Liver (tissue), 3 donors: ENCODE results near the gene SF1.

Source experiments
- MAX ChIP-seq: IDR thresholded peaks from 2 replicates; pipeline ENCODE4 v1.6.1; 2016; ENCODE audit warnings: antibody characterized with exemption
- RAD21 ChIP-seq, 2 donors: IDR thresholded peaks; 2 replicates each; pipeline ENCODE4 v1.6.1; 2016; ENCODE audit warnings: antibody characterized with exemption in 2 of 2, mild to moderate bottlenecking in 2 of 2
- REST ChIP-seq: IDR thresholded peaks from 2 replicates; pipeline ENCODE4 v1.6.1; 2016; ENCODE audit warnings: antibody characterized with exemption, mild to moderate bottlenecking
- RXRA ChIP-seq, 2 donors: IDR thresholded peaks; 2 replicates each; pipeline ENCODE4 v1.6.1; 2017 to 2018; ENCODE audit warnings: antibody characterized with exemption in 2 of 2, mild to moderate bottlenecking in 1 of 2
- YY1 ChIP-seq: IDR thresholded peaks from 2 replicates; pipeline ENCODE4 v1.6.1; 2016; ENCODE audit warnings: antibody characterized with exemption, mild to moderate bottlenecking
- TF ChIP-seq, protein P1 (sequence below): fragments of 150-350 bp; IDR thresholded peaks from 2 replicates; pipeline ENCODE4 v1.5.1; 2017; ENCODE audit warnings: improper control_type of control experiment, low read depth, low read length; ENCODE audit not compliant: missing input control
- TF ChIP-seq, protein P2 (sequence below): IDR thresholded peaks from 2 replicates; pipeline ENCODE4 v1.6.1; 2016; ENCODE audit warnings: antibody characterized with exemption
- donor health status: healthy.
- donor health status: healthy.

DNA sequence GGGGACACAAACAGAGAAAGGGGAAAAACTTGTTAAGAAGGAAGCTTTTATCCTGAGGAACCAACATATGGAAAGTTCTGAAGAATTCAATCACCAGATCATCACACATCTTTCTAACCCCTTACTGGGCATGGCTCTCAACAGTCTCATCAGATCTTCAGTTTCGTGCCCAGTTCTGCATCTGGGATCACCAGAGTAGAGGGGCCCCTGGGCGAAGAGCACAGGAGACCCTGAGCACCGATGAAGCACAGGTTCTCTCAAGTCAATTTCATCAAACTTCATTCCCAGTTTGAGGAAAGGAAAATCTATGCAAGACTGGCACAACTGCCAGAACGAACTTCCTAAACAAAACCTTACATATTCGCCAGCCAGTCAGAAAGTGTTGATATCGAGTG, 10.0 kb downstream of the SF1 start:
- TF ChIP-seq, protein P1, sequence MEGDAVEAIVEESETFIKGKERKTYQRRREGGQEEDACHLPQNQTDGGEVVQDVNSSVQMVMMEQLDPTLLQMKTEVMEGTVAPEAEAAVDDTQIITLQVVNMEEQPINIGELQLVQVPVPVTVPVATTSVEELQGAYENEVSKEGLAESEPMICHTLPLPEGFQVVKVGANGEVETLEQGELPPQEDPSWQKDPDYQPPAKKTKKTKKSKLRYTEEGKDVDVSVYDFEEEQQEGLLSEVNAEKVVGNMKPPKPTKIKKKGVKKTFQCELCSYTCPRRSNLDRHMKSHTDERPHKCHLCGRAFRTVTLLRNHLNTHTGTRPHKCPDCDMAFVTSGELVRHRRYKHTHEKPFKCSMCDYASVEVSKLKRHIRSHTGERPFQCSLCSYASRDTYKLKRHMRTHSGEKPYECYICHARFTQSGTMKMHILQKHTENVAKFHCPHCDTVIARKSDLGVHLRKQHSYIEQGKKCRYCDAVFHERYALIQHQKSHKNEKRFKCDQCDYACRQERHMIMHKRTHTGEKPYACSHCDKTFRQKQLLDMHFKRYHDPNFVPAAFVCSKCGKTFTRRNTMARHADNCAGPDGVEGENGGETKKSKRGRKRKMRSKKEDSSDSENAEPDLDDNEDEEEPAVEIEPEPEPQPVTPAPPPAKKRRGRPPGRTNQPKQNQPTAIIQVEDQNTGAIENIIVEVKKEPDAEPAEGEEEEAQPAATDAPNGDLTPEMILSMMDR, result no peak
- TF ChIP-seq RXRA (IDR thresholded peaks at IDR 0.05), result no peak
- no peak for TF ChIP-seq REST
- no peak for TF ChIP-seq RAD21 (IDR thresholded peaks at IDR 0.05)
- TF ChIP-seq, protein P2, sequence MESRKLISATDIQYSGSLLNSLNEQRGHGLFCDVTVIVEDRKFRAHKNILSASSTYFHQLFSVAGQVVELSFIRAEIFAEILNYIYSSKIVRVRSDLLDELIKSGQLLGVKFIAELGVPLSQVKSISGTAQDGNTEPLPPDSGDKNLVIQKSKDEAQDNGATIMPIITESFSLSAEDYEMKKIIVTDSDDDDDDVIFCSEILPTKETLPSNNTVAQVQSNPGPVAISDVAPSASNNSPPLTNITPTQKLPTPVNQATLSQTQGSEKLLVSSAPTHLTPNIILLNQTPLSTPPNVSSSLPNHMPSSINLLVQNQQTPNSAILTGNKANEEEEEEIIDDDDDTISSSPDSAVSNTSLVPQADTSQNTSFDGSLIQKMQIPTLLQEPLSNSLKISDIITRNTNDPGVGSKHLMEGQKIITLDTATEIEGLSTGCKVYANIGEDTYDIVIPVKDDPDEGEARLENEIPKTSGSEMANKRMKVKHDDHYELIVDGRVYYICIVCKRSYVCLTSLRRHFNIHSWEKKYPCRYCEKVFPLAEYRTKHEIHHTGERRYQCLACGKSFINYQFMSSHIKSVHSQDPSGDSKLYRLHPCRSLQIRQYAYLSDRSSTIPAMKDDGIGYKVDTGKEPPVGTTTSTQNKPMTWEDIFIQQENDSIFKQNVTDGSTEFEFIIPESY, result no peak
- TF ChIP-seq YY1, result no peak
- no peak for TF ChIP-seq MAX
